GM19240 (cell line): Measurements from ENCODE around the gene NHLRC2.
"Not testable (repeated sequence)": the region's sequence is repeated elsewhere in the genome, so short reads cannot be mapped to it uniquely, and the experiment has no call there.

Experiments
- DNase-seq: peaks from one replicate; pipeline ENCODE4 v3.0.0; 2011; ENCODE audit warnings: low spot score; ENCODE audit not compliant: insufficient read length

NHLRC2 gene

GRCh38 chr10:113854013-113854760 lies at the start of gene NHLRC2, which contains the start of gene DCLRE1A:
Gene NHLRC2, plus strand, starts transcription at chr10:113854661. Its CDS starts 212 bp downstream, at chr10:113854873.
Gene DCLRE1A, minus strand, starts transcription at chr10:113854082. Its CDS starts 900 bp downstream, at chr10:113853182.
- no peak for DNase-seq

DNA sequence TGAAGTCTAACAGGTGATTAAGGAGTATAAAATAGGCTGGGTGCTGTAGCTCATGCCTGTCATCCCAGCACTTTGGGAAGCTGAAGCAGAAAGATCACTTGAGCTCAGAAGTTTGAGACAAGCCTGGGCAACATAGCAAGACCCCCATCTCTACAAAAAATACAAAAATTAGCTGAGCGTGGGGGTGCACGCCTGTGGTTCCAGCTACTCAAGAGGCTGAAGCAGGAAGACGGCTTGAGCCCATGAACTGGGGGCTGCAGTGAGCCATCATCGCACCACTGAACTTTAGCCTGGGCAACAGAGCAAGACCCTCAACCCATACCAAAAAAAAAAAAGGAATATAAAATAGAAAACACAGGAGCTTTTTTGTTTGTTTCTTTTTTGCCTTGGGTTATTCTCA lies 48.0 kb upstream of the NHLRC2 start:
- DNase-seq, result no peak

GRCh38 chr10:113808168-113808567 lies 46.3 kb upstream of the NHLRC2 start:
- DNase-seq, result no peak

- not testable (repeated sequence) for DNase-seq
These were observed 39.8 kb upstream of the NHLRC2 start for GRCh38 chr10:113814700-113815099.

DNA sequence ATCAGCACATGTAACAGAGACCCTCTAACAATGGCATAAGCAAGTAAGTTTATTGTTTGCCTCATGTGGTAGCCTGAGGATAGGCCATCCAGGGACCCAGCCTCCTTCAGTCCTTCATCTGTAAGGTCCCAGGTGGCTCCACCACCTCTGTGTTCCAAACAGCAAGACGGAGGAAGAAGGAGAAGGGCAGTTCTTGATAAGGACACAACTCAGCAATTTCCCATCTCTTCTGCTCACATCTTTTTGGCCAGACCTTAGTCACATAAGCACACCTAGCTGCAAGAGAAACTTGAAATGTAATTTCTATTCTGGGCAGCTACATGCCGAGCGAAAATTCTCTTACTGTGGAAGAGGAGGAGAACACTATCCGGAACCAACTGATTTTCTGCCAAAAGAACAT lies 34.5 kb upstream of the NHLRC2 start:
- no peak for DNase-seq

DNA sequence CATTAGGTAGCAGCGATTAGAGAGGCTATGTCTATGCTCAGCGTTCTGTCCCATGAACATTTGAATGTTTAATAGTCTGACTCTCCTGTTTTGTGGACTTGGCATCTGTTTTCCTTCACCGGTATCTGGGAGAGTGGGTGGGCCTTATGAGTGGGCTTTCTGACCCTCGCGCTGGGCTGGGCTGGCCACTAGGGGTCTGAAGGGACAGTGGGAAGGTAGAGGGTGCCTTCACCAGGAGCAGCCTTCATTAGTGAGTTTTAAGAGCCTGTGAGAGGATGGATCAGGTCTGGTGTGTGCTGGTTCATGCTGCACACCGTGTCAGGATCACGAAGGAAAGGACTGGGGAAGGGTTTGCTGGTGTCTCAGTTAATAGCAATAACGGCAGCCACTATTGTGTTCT lies 34.0 kb upstream of the NHLRC2 start:
- DNase-seq, result no peak

- DNase-seq, result not testable (repeated sequence)
These were observed 33.2 kb upstream of the NHLRC2 start for GRCh38 chr10:113821306-113821705.

GRCh38 chr10:113822174-113822573 lies 32.3 kb upstream of the NHLRC2 start:
- DNase-seq, result no peak

GRCh38 chr10:113823389-113823788 lies 31.1 kb upstream of the NHLRC2 start:
- no peak for DNase-seq

DNA sequence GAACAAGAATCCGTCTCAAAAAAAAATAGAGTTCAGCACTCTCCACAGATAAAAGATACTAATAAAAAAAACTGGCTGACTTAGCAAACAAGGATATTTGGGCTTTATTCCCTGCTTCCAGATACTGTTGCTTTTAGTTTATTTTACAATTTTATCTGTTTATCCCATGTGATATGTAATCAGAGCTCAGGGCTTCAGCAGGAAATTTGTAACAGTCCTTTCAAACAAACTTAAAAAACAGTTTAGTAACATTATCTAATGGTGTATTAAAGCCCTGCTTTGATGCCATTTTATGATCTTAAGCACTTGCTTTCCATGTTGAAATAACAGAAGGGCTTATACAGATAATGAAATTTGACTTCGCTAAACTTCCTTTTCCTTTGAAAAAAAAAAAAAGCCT lies 28.7 kb upstream of the NHLRC2 start:
- DNase-seq, result no peak

GRCh38 chr10:113828567-113828966 lies 25.9 kb upstream of the NHLRC2 start:
- DNase-seq, result not testable (repeated sequence)

GRCh38 chr10:113842171-113842570 lies 12.3 kb upstream of the NHLRC2 start:
- DNase-seq, result no peak

- no peak for DNase-seq
These were observed 10.4 kb upstream of the NHLRC2 start for GRCh38 chr10:113843972-113844485.

DNA sequence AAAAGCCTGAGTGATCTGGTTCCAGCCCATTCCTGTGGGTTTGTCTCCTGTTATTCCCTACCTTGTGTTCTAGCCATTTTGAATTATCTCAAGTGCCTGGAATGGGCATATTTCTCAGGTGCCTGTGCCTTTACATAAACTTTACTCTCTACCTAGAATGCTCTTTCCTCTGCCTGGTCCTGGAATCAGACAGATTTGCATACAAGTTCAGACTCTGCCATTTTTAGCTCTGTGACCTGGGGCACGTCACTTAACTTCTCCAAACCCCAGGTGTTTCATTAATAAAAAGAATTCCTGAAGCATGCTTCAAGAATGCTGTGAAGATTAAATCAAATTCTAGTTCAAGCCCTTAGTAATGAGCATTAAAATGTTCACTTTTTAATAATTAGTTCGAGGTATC lies 8.4 kb upstream of the NHLRC2 start:
- DNase-seq, result no peak

GRCh38 chr10:113849140-113849803 lies 5.2 kb upstream of the NHLRC2 start:
- DNase-seq, result no peak

GRCh38 chr10:113849946-113850345 lies 4.5 kb upstream of the NHLRC2 start:
- no peak for DNase-seq

DNA sequence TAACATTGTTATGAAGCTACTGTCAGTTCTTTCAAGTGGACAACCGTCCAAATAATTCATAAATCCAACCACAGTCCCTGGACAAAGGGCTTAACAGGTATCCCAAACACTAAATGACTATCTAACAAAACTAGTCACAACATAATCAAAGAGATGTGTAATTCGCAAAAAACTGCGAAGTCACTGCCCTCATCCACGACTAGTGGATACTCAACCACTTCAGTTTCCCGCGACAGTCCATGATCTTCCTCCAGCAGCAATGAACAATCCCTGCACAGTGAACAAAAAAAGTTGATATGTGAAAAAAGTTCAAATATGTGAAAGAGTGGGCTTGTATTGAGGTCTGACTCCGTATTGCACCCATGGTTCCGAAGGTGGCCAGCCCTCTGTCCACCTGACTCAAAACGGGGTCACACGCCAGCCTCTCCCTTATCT lies 866 bp upstream of the NHLRC2 start:
- no peak for DNase-seq

DNA sequence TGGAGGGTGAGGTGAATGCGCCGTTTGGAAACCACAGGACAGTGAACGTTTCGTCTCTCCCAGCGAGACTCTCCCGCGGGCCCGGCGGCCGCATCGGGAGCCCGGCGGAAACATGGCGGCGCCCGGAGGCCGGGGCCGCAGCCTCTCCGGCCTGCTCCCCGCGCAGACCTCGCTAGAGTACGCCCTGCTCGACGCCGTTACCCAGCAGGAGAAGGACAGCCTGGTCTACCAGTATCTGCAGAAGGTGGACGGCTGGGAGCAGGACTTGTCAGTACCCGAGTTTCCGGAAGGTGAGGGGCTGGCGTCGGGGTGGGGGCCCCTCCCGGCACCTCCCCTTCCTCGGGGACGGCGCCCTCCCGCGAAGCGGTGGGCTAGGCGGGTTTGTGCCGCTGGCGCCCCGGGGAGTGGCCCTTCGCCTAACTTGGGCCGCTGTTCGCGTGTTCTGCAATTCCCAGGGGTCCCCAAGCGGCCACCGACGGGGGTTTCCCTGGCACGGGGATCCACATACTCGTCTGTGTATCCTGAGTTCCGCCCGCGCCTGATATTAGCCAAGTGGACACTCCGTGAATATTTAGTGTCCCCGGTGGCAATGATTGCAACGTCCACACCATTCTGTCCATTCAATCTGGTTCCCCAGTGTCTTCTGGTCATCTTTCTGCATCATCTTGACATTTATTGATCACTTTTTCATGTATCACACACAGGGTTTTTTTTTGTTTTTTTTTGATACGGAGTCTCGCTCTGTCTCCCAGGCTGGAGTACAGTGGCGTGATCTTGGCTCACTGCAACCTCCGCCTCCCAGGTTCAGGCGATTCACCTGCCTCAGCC lies 514 bp downstream of the NHLRC2 start:
- no peak for DNase-seq

DNA sequence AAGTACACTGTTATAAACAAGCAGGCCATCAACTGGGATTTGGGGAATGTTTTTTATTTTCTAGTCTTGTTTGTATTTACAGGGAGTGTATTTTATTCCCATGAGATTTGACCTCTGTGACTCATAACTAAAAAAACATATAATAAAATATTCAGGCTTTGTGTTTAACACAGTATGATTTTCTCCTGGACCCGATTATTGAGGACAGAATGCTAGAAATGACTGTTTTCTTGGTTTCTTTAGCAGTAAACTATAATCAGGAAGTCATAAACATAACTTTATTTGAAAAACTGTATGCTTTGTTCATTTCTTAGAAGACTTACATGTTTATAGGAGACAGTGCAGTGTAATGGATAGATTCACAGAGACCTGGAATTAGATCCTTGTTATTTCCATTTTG lies 2.1 kb downstream of the NHLRC2 start:
- DNase-seq, result no peak

- no peak for DNase-seq
These were observed 2.7 kb downstream of the NHLRC2 start for GRCh38 chr10:113857210-113857609.

DNA sequence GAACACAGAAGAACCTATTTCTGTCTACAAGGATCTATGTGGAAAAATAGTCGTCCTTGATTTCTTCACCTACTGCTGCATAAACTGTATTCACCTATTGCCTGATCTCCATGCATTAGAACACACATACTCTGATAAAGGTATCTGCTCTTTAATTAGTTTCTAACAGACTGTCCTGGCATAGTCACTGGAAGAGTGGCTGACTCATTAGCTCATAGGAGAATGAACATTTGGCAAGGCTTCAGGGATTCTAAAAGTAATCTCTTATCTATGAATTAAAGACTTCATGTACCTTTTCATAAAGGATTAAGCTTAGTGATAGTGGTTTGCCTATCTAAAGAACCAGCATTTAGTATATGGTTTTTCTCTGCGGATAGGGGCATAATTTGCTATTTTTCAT lies 4.1 kb downstream of the NHLRC2 start:
- no peak for DNase-seq

GRCh38 chr10:113859261-113859660 lies 4.8 kb downstream of the NHLRC2 start:
- DNase-seq, result no peak
